GM12892 (cell line): ENCODE data around the gene CSNK1D.

ENCODE experiments used
- POLR2A ChIP-seq: IDR thresholded peaks from 2 replicates; pipeline ENCODE4 v1.6.1; 2011; ENCODE audit warnings: low read depth, low read length, control low read depth
- POLR2AphosphoS5 ChIP-seq: IDR thresholded peaks from 2 replicates; pipeline ENCODE4 v1.6.1; 2011; ENCODE audit warnings: low read depth, low read length, control low read depth
- TAF1 ChIP-seq: IDR thresholded peaks from 2 replicates; pipeline ENCODE4 v1.6.1; 2011; ENCODE audit warnings: low read depth, mild to moderate bottlenecking, control low read depth, low read length, borderline replicate concordance

DNA sequence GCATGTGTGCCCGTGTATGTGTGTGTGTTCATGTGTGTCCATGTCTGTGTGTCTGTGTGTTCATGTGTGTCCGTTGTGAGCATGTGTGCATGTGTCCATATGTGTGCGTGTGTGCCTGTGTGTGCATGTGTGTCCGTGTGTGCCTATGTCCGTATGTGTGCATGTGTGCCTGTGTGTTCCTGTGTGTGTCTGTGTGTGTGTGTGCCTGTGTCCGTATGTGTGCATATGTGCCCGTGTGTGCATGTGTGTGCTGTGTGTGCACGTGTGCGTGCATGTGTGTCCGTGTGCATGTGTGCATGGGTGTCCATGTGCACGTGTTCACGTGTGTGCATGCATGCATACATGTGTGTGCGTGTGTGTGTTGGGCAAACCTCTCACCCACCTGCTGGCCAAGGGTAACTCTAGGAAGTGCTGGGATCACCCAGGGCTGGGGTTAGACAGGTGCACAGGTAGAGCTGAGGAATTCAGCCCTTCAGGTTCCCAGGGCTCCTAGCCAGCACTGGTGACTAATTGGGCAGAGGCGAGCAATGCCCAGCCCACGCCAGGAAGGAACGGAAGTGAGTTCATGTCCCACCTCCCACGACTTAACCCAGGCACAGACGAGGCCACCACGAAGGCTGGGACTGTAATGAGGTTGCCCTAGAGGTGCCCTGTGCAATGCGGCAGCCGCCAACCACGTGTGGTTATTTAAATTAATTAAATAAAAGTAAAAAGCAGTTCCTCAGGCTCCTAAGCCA, 8.2 kb upstream of the CSNK1D start:
- TF ChIP-seq POLR2A, result no peak
- no peak for TF ChIP-seq POLR2AphosphoS5
- no peak for TF ChIP-seq TAF1
